ENCODE results near the gene NR2C2.

Gene NR2C2

GRCh38 chr3:15032650-15033049 lies 85.3 kb downstream of the NR2C2 start:
- DNase-seq, result no peak

- no peak for DNase-seq
Observed at GRCh38 chr3:15033103-15033502, 85.7 kb downstream of the NR2C2 start.

GRCh38 chr3:15038306-15038705 lies 90.9 kb downstream of the NR2C2 start:
- no peak for DNase-seq

GRCh38 chr3:15040844-15041243 lies 93.5 kb downstream of the NR2C2 start:
- no peak for DNase-seq

GRCh38 chr3:15041950-15042349 lies 94.6 kb downstream of the NR2C2 start:
- DNase-seq, result no peak

GRCh38 chr3:15042936-15043335 lies 95.6 kb downstream of the NR2C2 start:
- DNase-seq, result no peak

- DNase-seq, result no peak
Observed at GRCh38 chr3:15043408-15044171, 96.2 kb downstream of the NR2C2 start.

GRCh38 chr3:15044326-15044725 lies 96.9 kb downstream of the NR2C2 start:
- DNase-seq, result no peak

GRCh38 chr3:15045667-15046066 lies 98.3 kb downstream of the NR2C2 start:
- no peak for DNase-seq

GRCh38 chr3:15049584-15049983 lies 102.2 kb downstream of the NR2C2 start:
- no peak for DNase-seq

- DNase-seq, result peak; percentile 29
Observed at GRCh38 chr3:15050405-15051092, 103.2 kb downstream of the NR2C2 start.

- DNase-seq, result peak; percentile 6
Observed at GRCh38 chr3:15051531-15051930, 104.1 kb downstream of the NR2C2 start.

GRCh38 chr3:15052335-15053242 lies 105.2 kb downstream of the NR2C2 start:
- DNase-seq, result no peak

- DNase-seq, result no peak
Observed at GRCh38 chr3:15053541-15053940, 106.2 kb downstream of the NR2C2 start.

- peak; percentile 6 for DNase-seq
Observed at GRCh38 chr3:15055019-15055557, 107.7 kb downstream of the NR2C2 start.

- no peak for DNase-seq
Observed at GRCh38 chr3:15056676-15057404, 109.5 kb downstream of the NR2C2 start.

GRCh38 chr3:15060029-15060428 lies 112.6 kb downstream of the NR2C2 start:
- no peak for DNase-seq

- no peak for DNase-seq
Observed at GRCh38 chr3:15063238-15063637, 115.9 kb downstream of the NR2C2 start.

GRCh38 chr3:15063656-15064286 lies 116.4 kb downstream of the NR2C2 start:
- DNase-seq, result no peak

GRCh38 chr3:15064299-15064834 lies 117.0 kb downstream of the NR2C2 start:
- DNase-seq, result no peak

- DNase-seq, result peak; percentile 90
Observed at GRCh38 chr3:15064835-15065549, 117.6 kb downstream of the NR2C2 start, which contains the start of gene MRPS25. MRPS25 (minus strand) TSS chr3:15065315; CDS start chr3:15065194, 121 bp downstream.
